Measurements from ENCODE around the gene EPHB1.
"Not testable (repeated sequence)": the region's sequence is repeated elsewhere in the genome, so short reads cannot be mapped to it uniquely, and the experiment has no call there.

EPHB1 gene

DNA sequence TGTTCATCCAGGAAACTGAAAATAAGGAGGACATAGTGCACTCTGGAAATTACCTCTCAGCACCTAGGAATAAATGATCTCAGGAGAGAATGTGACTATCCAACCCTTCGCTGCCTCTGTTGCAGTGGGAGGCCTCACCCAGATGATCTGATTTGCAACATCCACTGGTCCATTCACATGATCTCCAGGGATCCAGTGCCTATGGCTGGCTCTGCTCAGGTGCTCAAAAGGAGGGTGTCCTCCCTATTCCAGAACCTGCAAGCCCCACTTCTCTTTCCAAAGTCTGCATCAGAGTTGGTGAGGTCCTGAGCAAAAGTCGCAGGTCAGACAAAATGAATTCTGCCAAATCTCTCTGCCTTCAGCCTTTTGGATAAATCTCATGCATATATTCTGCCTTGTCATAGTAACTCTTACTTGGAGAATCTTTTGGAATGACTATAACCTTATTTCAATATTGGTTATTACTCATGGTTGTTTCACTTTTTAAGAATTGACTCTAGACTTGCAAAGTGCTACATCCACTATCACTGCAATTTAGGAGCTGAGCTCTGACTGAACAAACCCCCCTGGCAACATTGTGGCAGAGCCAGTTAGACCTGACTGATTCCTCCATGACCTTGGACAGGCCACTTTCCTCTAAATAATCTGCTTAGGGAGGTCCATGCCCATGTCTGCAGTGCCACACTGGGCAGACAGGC, 295.1 kb downstream of the EPHB1 start:
- DNase-seq = no peak

- DNase-seq = no peak
These were observed 296.9 kb downstream of the EPHB1 start for GRCh38 chr3:135091946-135092345.

- DNase-seq = no peak
These were observed 298.1 kb downstream of the EPHB1 start for GRCh38 chr3:135093121-135093520.

DNA sequence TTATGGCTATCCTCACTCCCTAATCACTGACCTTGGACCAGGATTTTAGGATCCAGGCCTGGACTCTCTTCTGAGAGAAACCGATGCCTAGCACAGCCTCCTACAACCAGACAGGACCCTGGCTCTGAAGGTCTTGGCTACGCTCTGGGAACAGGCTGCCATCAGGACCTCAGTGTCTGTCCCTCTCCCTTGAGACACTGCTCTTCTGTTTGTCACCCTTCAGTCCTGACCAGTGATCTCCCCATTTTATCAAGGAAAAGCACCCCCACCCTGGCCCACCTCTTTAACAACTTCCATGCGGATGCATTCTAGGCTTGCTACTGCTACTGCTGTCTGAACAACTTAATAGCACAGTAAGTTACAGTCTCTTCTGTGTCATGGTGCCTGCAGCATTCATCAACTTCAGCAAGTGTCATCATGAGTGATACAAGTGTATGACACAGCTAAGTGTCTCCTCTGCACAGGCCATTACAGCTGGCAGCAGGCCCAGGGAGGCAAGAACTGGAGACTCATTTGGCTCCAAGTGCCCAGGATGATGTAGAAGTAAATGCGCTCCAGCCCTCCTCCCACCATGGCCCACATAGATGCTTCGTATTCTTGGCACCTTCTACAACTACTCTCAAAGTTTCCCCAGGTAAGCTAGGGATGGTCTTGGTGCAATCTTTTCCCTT, 302.4 kb downstream of the EPHB1 start:
- DNase-seq = no peak

GRCh38 chr3:135099734-135100355, 304.8 kb downstream of the EPHB1 start:
- DNase-seq = no peak

DNA sequence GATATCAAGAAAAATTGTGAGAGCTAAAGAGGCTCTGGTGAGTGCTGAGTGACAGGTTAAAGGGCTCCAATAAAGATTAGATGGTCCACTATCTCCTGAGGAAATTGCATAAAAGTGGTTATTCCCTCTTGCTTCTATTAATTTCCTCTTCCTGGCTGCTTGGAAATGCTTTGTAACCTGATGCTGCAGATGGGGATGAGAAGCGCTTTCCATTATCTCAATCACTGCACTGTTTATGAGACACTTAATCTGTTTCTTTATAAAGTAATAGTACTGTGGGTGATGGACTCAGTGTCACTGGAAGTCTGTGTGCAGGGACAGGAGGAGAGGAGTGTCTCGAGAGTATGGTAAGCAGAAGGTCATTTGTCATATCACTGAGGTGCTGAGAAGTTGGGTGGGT, 305.3 kb downstream of the EPHB1 start:
- DNase-seq = peak; percentile 39

GRCh38 chr3:135103917-135104316, 308.9 kb downstream of the EPHB1 start:
- DNase-seq = no peak

DNA sequence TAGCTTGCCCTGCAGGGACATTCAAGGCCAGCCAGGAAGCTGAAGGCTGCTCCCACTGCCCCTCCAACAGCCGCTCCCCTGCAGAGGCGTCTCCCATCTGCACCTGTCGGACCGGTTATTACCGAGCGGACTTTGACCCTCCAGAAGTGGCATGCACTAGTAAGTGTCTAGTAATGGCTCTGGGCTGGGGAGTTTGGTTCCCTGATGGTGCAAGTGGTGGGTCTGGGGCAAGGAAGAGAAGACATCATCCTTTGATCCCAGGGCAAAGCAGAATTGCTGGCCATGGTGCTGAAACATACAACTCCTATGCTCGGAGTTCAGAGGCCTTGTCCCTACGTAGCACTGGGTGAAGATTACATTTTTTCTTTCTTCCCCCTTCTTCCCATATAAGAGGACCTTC, 311.4 kb downstream of the EPHB1 start:
- DNase-seq = no peak

DNA sequence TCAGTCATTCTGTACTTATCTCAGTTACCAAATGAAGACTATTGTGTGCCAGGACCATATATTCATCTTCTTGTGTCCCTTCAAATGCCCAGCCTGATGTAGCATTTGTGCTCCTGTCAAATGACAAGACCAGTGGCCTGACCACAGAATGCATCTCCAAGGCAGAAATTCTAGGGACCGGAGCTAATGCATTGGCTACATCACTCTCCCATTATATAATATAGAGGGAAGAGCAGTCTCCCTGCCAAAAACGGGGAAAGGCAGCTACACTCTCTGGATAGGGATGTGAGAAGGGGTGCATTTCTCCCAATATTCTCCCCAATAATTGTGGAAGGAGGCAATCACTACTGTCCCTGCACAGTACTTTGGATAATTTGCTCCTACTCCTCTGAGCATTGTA, 312.0 kb downstream of the EPHB1 start:
- no peak for DNase-seq

- no peak for DNase-seq
These were observed 314.6 kb downstream of the EPHB1 start for GRCh38 chr3:135109681-135110080.

GRCh38 chr3:135114551-135114950, 319.5 kb downstream of the EPHB1 start:
- not testable (repeated sequence) for DNase-seq

DNA sequence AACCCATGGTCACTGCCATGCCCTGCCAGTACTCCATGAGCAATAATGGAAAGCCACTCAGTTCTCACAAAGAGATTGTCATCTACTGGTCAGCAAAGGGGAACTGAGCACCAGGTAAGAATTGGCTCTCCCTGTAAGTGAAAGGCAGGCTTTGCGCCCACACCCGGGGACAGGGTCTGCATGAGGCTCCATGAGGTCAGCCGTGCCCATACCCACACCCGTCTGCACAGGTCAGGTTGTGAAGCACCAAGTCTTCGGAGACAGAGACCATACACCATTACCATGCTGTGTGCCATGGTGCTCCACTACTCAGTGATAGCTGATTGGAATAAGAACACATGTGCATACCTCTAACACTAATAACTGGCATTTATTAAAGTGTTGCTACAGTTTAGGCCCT, 322.9 kb downstream of the EPHB1 start:
- no peak for DNase-seq

GRCh38 chr3:135118792-135119191, 323.7 kb downstream of the EPHB1 start:
- DNase-seq = no peak

DNA sequence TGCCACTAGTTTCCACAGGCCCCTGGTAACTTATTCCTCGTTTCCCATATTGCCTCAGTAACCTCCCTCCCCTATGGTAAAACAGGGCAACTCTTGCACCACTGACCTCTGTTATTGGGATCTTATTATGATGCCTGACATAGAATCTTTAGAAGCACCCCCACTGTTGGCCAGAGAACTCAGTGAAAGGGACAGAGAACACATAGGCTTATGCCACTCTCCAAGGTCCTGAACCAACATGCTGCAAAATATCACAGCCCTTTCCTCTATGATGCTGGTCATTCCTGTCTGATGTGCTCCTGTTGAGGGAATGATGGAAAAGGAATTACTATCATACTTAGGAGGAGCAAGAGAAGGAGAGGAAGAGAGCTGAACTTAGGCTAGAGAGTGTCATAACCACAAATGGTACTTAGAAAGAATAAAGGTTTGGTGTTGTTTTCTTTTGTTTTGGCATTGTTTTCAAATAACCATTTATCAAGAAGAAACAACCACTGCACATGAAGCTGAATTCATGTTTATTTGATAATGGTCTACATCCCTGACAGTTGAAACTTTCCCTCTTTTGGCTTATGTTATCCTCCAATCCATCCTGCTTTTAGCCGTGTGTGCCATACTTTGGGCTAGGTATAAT, 330.2 kb downstream of the EPHB1 start:
- no peak for DNase-seq

DNA sequence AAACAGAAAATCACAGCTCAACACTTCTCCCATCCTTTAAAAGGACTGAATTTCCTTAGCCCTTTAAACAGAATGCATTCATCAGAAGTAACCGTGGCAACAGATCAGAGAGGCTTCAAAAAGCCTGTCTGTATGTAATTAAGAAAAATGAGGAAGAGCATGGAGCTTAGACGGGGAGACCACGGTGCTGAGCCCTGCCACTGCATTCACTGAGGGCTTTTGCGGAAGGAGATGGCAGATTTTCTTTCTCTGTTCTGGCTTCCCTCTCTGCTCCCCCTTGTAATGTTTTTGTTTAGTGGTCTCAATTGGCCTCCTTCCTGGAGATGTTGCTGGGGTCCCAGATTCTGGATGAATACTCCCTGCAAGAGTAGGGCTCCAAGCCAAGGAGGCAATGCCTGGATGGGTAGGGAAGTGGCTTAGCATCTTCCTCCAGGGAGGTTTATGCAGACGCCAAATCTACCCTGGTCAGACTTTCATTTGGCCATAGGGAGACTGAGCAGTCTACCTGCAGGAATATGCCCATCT, 332.9 kb downstream of the EPHB1 start:
- no peak for DNase-seq

GRCh38 chr3:135128818-135129217, 333.8 kb downstream of the EPHB1 start:
- no peak for DNase-seq

- no peak for DNase-seq
These were observed 336.2 kb downstream of the EPHB1 start for GRCh38 chr3:135131290-135131689.

DNA sequence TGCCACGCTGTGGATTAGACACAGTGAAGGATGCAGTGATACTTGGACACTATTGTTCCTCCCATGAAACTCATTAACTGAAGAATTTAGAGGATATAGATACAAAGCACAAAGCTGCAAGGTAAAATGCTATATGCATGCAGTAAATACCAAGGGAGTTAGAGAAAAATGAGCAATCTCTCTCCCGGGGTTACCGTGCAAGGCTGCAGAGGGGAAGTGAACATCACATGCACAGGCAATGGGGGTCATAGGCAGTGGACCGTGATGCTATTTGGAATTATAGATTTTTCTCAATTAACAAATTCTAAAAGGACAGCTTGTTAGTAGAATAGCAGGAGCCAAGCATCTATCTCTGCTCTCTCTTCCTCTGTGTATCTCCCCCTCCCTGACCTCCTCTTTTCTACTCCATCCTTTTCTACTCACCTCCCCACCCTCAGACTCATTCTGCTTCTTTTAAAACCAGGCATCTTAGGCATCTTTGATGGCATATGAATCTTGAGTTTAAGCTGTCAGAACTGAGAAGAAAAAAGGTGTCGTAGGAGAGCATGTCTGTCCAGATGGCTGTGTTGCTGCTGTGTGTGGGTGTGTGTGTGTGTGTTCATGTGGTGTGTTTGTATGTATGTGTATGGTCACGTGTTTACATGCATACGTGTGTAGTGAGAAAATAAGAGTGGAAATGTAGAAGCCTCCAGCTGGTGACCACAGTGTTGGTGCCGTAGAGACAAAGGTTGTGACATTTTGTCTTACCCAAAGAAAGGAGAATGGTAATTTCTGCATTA, 339.0 kb downstream of the EPHB1 start:
- DNase-seq = no peak

GRCh38 chr3:135134684-135135075, 339.6 kb downstream of the EPHB1 start:
- DNase-seq = no peak

GRCh38 chr3:135135445-135135844, 340.4 kb downstream of the EPHB1 start:
- no peak for DNase-seq

GRCh38 chr3:135136361-135137100, 341.5 kb downstream of the EPHB1 start:
- no peak for DNase-seq

GRCh38 chr3:135137296-135137695, 342.2 kb downstream of the EPHB1 start:
- DNase-seq = no peak

All from NCI-H748 treated with DMSO at 0.1 percent for 48 hours (cell line).